ENCODE results near the gene RNF121.

Gene RNF121

GRCh38 chr11:72045849-72046248 lies 117.0 kb downstream of the RNF121 start:
- no peak overlapping the region for H3K4me3 ChIP-seq (ENCODE audit: low read depth, low read length)
- TF ChIP-seq CTCF (IDR thresholded peaks at IDR 0.05; ENCODE audit: insufficient read depth, low read depth, low read length, missing control alignments): no peak
- no peak for DNase-seq (ENCODE audit: low read depth)

Data from GM12865 (cell line).